GM18508 (cell line): ENCODE measurements around the gene DGKI.

Experiments
- ATAC-seq: cut with Tn5 transposase; IDR thresholded peaks from one replicate; pipeline ENCODE4 v1.9.1; 2021; ENCODE audit warnings: moderate number of reproducible peaks; ENCODE audit not compliant: insufficient read depth, unreplicated experiment

Gene DGKI

GRCh38 chr7:137703291-137704010, 143.3 kb downstream of the DGKI start:
- no peak for ATAC-seq

GRCh38 chr7:137696988-137697387, 149.8 kb downstream of the DGKI start:
- ATAC-seq = no peak

DNA sequence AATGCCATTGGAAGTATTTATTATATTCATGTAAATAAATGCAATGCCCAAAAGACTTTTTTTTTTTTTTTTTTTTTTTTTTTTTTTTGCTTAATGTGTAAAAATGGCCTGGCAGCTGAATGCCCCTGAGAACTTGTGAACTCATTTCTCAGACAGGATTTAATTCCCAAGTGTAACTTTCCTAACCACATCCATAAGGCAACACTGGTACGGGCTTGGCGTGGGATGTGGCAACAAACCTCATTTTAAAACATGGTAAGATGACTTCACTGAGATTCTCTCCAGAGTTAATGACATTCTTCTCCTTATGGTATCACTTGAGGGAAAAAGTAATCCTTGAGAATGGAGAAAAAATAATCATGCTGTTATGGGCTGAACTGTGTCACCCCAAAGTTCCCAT, 150.4 kb downstream of the DGKI start:
- ATAC-seq = no peak

DNA sequence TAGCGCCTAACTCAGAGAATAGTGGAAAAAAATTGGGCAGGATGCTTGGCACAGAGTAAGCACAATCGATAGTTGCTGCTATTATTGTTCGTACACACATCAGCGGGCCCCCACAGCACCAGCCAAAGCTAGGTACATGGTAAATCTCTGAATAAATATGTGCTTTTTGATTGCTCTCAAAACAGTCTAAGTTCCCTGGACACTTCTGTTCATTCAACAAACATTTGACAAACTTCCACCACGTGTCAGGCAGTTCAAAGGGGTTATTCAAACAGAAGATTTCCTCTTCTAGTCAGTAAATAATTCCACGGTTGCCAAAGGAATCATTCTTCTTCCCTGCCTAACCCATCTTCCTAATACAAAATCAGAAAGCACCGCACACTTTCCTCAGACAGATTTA, 150.8 kb downstream of the DGKI start:
- ATAC-seq = no peak

DNA sequence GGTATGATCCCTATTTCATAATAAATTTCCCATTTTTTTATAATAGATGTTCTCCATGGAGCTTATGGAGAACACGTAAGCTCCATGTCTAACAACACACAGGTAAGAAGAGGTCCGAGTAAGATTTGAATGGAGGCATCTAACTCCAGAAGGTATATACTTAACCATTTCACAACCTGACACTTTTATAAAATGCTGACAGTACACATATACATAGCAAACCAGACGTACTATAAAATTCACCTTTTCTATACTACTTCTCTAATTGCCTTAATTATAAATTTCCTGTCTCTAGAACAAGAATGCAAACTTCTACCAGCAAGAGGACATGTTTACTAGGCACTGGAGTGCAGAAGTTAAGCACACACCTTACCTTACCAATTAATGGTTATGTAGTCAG, 151.3 kb downstream of the DGKI start:
- ATAC-seq = no peak

- no peak for ATAC-seq
Measured at GRCh38 chr7:137694405-137694804, 152.4 kb downstream of the DGKI start.

DNA sequence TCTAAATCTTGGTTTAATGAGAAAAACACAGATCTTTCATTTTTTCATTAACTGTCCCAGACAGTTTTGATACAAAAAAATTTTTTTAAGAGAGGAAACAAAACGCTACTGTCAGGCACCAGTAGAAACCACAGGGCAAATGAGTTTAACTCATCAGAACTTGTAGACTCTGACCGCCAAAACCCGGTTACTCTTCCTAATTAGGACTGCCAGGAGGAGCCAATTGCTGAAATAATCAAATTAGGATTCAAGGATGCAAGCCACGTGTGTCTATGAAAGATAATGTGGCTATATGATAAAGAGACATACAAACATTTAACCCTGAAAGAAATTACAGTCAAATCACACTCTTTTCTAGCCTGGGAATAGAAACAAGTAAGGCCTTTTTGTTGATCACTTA, 154.4 kb downstream of the DGKI start:
- no peak for ATAC-seq

GRCh38 chr7:137691566-137691965, 155.2 kb downstream of the DGKI start:
- no peak for ATAC-seq

DNA sequence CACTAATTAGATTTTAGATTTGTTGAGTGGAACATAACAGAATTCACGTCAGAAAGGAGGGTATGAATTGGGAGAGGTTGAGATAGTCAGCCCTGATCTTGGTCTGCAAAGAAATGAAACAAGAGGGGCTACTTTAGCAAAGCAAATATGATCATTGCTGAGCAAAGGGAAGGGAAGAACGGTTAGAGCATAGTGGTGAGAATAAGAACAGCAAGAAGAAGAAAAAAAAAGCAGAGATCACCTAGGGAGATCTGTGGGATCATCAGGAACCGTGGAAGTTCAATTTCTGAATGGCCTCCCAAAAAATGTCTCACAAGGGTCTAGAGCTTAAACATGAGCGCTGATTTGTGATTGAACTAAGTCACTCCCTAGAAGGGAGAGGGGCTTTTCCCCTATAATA, 156.1 kb downstream of the DGKI start:
- no peak for ATAC-seq

- ATAC-seq = no peak
Measured at GRCh38 chr7:137689761-137690160, 157.0 kb downstream of the DGKI start.

DNA sequence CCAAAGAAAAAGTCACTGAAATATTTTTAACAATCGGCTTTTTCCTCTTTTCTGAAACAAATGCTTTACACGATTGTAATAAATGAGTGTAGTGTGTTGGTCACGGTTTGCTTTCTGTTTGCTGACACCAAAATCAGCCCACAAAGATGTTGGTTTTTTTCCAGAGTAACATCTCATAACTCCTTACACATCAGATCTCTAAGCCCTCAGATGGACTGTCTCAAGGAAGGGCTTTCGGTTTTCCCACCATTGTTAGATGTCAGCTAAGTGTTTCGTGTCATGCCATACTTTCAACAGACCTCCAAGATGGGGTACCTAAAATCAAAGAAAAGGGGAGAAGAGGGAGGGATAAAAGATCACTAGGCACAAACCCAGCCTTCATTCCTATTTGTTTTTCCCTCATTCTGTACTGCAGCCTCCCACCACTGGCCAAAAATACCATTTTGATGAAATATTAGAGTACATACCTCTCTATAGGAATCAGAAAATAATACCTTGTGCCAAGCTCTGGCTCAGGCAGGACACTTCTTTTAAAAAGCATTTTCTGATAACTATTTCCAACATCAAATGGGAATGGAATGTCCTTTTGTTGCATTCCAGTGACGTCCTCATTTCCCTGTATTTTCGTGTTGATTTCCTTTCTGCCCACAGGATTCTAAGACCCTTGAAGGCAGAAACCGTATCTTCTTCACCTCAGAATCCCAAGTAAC, 159.1 kb downstream of the DGKI start:
- ATAC-seq = no peak

DNA sequence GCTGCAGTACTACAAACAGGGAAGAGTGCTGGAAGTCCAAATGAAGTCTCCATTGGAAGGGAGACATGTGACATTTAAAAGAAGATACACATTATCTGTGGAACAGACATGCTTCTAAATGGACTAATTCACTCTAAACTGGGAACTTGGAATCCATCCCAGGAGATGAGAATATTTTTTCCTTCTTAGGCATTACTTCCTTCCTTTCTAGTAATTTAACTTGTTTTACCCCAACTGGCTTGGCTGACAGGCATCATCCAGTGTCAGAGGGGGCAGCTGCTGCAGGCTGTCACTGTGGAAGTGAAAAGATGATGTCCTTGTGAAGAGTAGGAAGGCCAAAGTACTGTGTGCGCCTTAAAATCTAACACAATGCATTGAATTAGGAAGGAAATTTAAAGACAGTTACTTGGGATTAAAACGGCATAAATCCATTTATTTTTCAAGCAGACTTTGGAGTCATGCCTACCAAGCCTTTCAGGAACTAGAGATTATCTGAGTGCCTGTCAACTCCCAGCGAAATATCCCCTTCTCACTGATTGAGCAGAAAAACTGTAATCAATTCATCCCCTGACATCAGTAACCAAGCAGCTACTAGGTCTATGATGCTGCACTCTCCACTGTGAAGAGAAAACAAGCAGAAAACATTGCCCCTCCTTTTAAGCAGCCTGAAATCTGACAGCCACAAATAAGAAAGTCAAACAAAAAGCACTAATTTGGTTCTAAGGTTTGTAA, 161.2 kb downstream of the DGKI start:
- ATAC-seq = no peak

DNA sequence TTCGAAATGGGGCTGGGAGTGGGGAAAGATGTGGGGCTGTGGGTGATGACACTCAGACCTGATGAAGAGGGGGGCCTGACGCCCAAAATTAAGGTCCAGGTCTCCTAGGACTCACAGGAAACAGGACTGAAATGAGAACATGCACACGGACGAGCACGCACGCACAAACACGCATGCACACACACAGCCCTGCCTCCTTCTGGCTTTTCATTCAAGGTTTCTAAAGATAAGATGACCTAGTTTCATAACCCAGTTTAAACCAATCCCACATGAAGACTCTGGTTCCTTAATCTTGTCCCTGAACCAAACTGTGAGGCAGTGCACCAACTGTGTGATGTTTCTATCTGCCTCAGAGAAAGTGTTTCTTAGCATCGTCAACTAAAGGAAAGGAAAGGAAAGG, 162.0 kb downstream of the DGKI start:
- no peak for ATAC-seq

DNA sequence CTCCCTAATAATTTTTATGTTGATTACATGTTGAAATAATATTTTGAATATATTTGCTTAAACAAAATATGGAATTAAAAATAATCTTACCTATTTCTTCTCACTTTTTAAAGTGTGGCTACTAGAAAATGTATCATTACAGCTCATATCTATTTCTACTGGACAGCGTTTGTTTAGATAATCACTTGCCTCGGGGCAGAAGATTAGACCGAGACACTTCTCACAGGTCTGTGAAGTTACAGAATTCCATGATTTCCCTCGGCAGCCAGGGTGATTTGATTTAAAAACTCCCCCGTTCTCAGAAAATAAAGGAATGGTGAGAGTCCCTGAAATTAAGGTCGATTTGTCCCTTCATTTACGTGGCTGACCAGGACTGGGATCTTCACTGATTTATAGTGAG, 162.5 kb downstream of the DGKI start:
- ATAC-seq = no peak

DNA sequence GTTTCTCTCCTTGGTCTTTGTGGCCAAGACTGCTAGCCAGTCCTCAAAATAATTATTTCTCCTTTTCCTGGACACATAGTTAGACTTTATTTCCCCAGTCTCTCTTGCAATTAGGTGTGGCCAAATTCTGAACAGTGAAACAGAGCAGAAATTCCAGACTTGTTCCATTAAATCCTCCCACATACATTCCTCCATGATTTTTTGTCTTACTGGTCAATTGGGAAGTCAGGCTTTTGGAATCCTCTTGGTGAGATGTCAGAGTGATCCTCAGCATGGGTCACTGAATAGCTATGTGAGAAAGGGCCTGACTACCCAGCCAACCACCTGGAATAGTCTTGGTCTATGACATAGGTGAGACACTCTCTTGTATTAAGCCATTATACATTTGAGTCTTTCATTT, 164.2 kb downstream of the DGKI start:
- ATAC-seq = no peak

DNA sequence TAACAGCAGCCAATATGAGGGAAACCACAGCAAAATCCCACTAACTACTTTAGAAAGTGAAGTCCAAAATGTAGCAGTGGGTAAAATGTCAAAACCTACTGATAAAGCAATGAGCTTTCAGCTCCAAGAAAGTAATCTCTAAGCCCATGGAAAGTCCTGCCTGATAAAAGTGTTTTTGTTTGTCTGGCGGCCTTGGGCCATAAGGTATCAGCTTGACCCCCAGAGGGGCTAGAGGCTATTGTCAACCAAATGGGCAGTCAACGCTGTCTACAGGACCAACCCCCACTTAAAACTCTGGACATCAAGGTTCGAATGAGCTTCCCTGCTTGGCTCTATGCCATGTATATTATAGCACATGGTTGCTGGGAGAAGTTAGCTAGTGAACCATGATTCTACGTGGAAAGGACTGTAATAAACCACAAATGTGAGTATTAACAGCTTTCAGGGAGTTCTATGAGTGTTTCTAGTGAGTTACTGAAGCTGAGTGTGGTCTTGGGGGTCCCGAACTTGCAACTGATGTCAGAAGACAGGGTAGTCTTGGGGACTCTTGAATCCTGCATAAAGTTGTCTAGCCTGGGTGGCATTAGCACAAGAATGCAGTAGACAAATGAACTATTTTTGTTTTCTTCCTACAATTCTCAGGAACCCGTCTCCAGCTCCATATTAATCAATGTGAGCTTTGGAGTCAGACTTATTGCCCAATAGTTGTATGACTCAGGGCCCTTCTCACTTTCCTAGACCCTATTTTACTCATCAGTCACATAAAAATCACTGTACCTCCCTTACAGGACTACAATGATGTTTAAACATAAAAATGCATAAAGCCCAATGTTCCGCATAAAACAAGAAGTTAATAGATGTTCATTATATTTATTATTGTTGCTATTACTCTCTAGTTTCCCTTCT, 164.9 kb downstream of the DGKI start:
- no peak for ATAC-seq

DNA sequence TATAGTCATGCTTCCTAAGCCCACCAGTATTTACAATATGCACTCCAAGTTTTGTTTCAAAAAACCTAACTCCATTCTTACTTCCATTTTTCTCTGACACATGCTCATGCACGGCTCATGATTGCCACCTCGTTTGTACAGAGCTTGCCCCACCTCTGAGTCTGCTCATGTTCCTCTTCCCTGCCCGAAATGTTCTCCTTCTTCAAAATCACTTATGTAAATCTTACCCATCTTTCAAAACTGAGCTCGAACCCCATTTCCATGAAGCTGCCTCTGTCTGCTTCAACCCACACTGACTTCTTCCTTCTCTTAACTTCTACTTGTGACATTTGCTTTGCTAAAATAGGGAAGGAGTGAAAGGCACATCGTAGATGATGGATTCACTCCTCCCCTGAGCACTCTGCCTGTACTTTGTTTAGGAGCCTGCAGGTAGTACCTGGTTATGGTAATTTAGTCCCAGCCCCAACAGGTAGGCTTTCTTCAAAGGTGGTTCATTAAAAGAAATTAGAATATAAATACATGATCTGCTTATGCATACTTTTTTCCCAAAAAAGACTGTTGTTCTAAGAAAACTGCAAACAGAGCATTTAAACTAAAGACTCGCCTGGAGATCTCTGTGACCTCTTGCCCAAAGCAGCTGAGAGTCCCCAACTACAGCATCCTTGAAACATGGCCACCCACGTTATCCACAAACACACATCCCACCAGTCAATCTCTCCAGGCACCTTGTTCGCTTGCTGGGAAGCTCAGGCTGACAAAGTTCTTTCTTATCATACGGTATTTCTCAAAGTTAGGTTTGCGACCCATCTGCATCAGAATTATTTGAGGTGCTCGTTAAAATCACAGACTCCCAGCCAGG, 172.0 kb downstream of the DGKI start:
- no peak for ATAC-seq

DNA sequence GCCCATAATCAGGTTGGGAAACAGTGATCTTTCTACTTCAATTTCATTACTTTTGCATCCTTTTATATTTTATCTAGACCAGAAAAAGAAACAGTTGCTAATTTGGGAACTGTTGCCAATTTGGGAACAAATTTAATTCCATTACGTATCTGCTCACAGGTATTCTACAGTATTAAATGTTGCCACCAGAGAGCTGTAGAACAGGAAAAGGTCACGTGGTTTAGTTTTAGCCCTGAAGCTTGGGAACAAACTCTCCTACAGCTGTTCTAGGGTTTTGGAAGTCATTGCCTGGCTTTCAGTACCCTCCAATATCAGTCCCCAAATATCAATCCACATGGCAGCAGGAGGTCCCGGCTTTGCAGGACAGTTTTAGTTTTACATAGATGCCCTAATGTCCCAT, 172.7 kb downstream of the DGKI start:
- ATAC-seq = no peak

GRCh38 chr7:137671920-137672319, 174.9 kb downstream of the DGKI start:
- ATAC-seq = no peak
